Skin epidermis (tissue), 12 donors: ENCODE results near the gene ATF2.
A peak's percentile ranks its signal among the peaks of the same experiment; 100 is the strongest.

Experiments
- H3K27ac ChIP-seq, 21 experiments: fragments of 200-600 bp; sonication (generic) in 11 of 21; one replicate each; pipeline ENCODE4 v1.5.0; 2020; ENCODE audit warnings: mild to moderate bottlenecking in 3 of 21, inconsistent platforms in 2 of 21, moderate library complexity in 2 of 21
- H3K4me3 ChIP-seq, 7 experiments: fragments of 200-600 bp; sonication (generic) in 2 of 7; one replicate each; pipeline ENCODE4 v1.5.0; 2020; ENCODE audit warnings: inconsistent platforms in 2 of 7, mild to moderate bottlenecking in 2 of 7, moderate library complexity in 1 of 7

Gene ATF2, protein sequence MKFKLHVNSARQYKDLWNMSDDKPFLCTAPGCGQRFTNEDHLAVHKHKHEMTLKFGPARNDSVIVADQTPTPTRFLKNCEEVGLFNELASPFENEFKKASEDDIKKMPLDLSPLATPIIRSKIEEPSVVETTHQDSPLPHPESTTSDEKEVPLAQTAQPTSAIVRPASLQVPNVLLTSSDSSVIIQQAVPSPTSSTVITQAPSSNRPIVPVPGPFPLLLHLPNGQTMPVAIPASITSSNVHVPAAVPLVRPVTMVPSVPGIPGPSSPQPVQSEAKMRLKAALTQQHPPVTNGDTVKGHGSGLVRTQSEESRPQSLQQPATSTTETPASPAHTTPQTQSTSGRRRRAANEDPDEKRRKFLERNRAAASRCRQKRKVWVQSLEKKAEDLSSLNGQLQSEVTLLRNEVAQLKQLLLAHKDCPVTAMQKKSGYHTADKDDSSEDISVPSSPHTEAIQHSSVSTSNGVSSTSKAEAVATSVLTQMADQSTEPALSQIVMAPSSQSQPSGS

DNA sequence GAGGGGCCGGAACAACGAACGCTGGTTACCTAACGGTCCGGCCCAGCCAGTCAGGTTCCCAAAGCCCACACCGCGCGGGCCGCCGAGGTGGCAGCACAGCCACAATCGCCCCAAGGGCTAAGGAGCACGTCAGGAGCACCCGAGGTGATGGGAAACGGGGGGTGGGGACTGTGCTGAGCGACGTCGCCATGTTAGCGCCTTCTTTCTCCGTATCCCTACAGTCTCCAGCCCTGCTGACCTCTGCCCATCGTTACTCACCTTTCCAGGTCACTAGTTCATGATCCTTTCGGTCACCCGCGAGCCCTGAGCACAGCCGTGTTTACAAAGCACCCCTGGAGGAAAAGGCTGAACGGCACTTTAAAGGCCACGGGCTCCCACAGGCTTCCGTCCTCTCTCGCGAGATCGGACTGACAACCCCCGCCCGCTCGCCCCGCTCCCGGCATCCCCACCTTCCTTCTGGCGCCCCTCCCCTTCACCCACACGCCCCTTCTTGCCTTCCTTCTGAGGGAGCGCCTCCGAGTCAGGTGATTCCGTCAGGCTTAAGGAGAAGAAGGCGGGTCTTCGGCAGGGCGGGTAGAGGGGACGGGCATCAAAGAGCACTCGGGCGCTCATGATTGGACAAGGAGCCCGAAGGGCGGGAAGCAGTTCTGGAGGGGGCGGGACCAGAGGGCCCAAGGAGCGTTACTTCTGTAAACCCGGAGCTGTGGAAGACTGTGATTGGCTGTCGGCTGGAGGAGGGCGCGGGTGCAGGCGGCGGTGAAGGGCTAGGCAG lies at the start of gene ATF2:
Gene ATF2, minus strand, starts transcription at position 412 of the 772 bp plus-strand sequence. CDS start 31,760 bp downstream, outside the sequence.
- peak within 1 kb of the TSS; percentile 58 to 100 (median 93) for H3K4me3 ChIP-seq
- H3K27ac ChIP-seq, result peak within 1 kb of the TSS; percentile 83 to 98 (median 95)

DNA sequence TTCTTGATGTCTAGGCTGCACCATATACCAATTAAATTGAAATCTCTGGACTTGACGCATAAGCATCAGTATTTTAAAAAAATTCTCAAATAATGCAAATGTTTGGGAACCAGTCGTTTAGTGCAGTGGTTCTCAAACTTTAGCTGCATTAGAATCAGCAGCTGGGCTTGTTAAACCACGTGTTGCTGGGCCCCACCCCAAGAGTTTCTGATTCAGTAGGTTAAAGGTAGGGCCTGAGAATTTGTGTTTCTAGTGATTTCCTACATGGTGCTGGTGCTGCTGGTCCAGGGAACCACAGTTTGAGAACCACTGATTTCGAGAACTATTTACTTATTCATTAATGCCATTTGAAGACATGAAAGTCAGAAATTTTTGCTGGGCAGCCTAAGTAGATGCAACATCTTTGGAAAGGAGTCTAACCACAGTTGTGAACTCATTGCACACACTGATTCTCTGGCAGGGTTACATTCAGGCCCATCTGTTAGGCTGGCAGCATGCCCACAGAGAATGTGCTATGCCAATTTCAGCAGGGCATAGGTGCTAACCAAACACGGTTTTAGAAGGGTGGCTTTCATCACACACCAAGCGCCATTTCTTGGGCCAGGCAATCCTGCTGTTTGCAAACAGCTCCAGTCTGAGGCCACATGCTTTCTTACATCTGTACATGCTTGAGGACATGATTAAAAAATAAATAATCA lies 39.9 kb upstream of the ATF2 start:
- Histone ChIP-seq H3K27ac (no peak overlapping the region), H3K4me3 (no peak overlapping the region)

DNA sequence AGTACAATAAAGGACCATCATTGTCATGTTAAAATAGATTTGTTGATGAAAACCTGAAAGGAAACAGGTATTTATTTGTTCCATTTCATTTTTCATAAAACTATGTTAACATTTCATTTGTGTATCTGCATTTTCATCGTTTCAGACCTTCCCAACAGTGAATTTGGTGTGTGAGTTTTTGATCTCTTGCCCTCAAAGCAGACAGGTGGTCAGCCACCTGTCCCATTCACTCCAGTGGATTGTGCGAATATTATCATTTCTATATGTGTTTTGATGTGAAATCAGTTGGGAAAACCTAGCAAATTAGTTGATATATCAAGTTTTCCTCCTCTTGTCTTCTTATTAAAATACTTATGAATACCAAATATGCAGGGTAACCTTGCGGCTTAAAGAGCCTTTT lies 38.9 kb upstream of the ATF2 start:
- H3K27ac ChIP-seq, result no peak overlapping the region
- no peak overlapping the region for H3K4me3 ChIP-seq

DNA sequence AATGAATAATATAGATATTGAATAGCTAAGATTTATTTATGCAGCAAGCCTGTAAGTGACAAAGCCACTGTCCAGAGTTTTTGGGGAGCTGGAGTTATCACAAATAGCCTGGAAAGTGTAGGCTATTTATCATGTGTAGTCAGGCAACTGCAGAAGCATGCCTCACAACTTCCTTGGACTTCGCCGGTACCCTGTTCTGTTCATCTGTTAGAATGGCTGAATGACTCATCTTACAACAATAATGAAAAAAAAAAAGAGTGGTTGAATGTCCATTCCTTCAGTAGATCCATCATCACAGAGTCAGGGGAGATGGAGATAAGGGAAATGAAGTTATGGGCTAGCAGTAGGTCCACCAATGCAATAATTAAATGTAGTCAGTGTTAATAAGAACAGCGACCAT lies 37.5 kb upstream of the ATF2 start:
- Histone ChIP-seq H3K4me3 (no peak overlapping the region), H3K27ac (no peak overlapping the region)

DNA sequence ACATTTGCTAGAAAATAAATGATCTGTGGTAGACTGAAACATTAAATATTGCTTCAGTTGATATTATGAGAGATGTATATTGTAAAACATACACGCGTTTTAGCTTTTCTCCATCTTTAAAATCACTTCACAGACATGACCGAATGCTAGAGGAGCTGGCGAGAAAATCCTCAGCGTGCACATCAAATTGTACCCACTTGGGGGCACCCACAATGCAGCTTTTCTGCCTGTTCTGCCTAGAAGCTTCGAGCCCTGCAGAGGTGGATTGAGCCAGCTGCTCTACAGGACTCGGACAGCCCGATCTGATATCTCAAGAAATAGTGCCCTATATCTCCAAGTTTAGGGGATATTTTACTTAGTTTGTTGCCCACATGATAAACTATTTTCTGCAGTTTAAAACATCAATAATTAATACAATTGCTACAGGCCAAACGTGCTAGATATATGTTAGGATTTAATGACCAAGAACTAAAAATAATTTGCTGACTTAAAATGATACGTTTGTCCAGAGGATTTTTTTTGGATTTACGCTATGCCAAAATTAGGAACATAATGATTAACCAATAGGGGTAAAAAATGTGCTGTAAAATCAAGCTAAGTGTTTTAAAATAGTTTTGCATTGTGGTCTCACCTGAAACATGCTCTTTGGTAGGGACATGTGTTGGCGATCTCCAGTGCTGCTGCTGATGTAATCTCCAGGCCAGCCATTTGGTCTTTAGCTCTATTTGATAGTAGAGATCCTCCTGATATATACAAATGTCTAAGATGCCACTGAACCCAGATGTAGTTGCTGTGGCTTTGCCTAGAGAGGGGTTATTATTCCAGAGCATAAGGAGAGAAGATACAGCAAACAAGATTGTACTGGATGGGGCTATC lies 35.9 kb upstream of the ATF2 start:
- Histone ChIP-seq H3K4me3 (no peak overlapping the region), H3K27ac (no peak overlapping the region)

DNA sequence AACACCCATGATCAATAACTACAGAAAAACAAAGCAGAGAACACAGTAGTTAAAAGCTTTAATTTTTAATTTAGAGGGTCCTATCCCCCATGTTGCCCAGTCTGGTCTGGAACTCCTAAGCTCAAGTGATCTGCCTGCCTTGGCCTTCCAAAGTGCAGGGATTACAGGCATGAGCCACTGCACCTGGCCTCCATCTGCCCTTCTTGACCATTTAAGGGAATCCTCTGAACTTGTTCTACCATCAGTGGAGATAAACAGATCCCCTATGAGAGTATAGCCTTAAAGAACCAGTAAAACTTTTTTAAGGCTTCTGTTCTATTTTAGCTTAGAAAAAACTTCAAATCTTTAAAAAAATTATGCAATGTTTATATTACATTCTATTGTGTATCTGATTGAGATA lies 27.0 kb upstream of the ATF2 start:
- Histone ChIP-seq H3K27ac (no peak overlapping the region), H3K4me3 (no peak overlapping the region)

DNA sequence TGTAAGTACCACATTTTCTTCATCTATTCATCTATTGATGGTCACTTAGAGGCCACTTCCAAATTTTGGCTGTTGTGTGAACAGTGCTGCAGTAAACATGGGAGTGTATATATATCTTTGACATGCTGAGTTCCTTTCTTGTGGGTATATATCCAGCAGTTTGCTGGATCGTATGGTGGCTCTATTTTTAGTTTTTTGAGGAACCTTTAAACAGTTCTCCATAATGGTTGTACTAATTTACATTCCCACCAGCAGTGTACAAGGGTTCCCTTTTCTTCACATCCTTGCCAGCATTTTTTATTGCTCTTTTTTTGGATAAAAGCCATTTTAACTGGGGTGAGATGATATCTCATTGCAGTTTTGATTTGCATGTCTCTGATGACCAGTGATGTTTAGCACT lies 20.8 kb upstream of the ATF2 start:
- Histone ChIP-seq H3K4me3 (no peak overlapping the region), H3K27ac (no peak overlapping the region)

DNA sequence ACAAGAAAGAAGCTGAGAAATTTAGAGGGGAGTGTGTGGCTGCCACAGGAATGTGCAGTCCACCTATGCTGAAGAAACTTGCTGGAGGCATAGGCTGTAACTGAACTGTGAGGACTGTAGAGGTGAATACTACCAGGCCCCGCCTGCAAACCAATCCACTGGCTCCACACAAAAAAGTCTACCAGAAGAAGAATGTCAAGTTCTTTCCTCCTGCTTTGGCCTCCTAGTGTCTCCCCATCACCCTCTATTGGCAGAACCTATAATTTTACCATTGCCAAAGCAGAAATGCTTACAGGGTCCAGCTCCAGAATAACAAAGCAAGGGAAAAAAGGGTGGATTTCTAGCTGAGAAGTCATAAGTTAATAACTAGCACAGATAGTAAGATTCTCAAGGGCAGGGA lies 19.4 kb upstream of the ATF2 start:
- no peak overlapping the region for H3K27ac ChIP-seq
- H3K4me3 ChIP-seq, result no peak overlapping the region

DNA sequence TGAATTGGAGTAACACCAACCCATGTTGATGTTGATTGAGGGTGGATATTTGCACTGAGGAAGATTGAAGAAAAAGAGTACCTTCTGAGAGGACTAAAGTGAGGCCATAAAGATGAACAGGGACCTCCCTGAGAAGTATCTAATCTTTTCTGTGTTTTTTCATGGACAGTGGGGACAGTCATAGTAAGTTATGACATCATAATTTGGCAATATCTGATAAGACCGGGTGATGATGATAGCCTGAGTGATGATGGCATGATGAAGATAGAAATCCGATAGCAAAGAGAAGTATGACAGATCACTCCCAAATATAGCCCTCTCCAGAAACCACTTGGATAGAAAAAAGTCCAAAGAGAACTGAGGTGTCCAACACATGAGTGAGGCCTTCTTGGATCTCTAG lies 15.7 kb upstream of the ATF2 start:
- H3K4me3 ChIP-seq, result no peak overlapping the region
- H3K27ac ChIP-seq, result no peak overlapping the region

DNA sequence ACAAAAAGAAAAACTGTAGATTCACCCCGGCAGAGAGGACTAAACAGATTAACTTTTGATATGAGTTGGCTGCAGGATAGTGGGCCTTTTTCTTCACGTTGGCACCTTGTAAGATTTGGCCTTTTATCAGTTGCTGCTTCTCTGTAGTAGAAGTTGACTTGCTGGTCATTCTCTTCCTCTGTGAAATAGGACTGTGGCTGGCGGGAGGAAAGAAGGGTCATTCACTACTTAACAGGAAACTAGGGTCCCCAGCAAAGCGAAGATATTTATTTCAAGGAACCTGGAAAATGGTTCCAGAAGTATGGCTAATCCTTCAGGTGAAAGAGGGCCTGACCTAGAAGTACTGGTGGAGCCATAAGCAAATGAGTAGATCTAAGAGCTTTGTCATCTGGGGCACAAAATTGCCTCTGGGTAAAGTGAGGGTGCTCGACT lies 13.9 kb upstream of the ATF2 start:
- H3K27ac ChIP-seq, result peak overlapping the region in 20 of 21 experiments; percentile 69 to 97 (median 90)

DNA sequence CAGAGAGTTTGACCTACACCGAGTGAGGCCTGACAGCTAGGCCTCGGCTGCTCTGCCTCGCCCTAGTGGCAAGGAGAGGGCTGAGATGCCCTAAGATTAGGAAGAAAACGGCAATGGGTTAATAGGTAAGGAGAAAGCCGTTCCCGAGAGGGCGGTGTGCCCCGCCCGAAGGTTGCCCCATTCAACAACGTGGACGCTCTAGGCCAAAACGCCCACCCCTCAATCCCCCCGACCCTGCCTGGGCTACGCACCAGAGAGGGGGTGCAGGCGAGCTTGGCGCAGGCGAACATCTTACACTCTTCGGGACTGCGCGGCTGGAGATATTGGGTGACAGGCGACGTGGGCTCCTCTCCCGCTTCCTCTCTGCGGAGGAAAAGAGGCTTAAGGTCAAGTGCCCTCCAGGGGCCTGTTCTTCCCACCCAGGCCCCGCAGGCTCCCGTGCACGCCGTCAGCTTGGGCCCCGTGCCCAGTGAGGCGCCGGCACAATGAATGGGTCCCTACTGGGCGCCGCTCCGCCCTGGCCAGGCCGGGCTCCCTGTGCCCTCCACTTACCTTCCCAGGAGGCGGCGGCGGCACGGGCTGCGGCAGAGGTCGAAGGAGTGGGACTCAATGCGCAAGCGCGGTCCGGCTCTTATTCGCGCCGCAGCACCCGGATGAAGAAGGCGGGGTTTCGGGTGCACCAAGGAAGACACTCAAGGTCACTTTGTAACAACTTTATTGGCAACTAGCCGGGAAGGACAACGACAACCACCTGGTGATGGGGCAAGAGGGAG lies 13.3 kb upstream of the ATF2 start, which contains the start of gene ATP5MC3:
Gene ATP5MC3, minus strand, starts transcription at position 607 of the 773 bp plus-strand sequence. Its CDS starts 317 bp downstream, at position 290.
- Histone ChIP-seq H3K27ac (peak within 1 kb of the TSS; percentile 66 to 97 (median 90)), H3K4me3 (peak within 1 kb of the TSS; percentile 62 to 88 (median 74))

More for the DNA sequence above, 13.9 kb upstream of the ATF2 start:
- peak overlapping the region; percentile 62 to 88 (median 74) for H3K4me3 ChIP-seq

DNA sequence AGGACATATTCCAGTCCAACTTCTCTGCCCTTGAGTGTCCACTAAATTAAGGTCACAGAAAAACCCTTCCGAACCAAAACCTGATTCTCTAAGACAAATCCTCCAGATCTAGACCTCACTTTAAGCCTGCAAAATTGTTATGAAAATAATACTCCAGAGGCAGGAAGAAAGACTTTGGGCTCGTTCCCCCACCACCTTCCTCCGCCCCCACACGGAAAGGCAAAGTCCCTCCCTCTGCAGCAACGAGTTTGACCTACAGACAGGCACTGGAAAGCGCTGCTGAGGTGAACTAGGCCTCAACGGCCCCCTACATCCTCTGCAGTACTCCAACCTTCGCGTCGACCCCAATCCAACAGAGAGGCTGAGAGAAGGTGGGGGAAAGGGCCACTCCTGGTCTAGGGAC lies 12.7 kb upstream of the ATF2 start:
- H3K27ac ChIP-seq, result peak overlapping the region; percentile 66 to 97 (median 90)

DNA sequence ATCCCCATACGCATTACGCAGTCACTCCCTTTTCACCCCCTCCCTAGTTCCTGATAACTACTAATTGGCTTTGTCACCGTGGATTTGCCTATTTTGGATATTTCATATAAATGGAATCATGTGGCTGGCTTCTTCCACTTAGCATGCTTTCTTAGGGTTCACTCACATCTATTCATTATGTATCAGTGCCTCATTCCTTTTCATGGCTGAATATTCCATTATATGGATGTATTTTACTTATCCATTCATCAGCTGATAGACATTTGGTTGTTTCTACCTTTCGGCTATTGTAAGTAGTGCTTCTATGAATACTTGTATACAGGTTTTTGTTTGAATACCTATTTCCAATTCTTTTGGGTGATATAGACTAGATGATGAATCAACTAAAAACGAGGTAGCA lies 8.6 kb upstream of the ATF2 start:
- Histone ChIP-seq H3K27ac (no peak overlapping the region), H3K4me3 (no peak overlapping the region)

More for the DNA sequence above, 12.7 kb upstream of the ATF2 start:
- H3K4me3 ChIP-seq, result peak overlapping the region; percentile 62 to 88 (median 74)

DNA sequence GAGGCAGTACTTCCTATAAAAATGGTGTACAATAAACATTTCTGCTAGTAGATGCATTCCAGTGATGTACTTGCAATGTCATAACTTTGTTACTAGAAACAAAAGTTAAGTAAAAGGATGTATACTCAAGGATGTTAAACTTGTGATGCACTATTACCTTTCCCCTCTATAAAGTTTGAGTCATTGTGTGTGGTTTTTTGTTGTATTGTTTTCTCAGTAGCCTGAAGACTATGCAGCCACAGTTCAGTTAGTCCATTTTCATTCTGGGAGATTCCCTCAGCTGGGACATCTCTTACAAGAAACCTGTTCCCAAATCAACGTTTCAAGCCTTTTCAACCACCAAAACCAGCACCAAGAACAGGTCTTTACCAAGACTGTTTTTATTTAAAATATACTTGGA lies 7.9 kb upstream of the ATF2 start:
- H3K4me3 ChIP-seq, result no peak overlapping the region
- H3K27ac ChIP-seq, result no peak overlapping the region

DNA sequence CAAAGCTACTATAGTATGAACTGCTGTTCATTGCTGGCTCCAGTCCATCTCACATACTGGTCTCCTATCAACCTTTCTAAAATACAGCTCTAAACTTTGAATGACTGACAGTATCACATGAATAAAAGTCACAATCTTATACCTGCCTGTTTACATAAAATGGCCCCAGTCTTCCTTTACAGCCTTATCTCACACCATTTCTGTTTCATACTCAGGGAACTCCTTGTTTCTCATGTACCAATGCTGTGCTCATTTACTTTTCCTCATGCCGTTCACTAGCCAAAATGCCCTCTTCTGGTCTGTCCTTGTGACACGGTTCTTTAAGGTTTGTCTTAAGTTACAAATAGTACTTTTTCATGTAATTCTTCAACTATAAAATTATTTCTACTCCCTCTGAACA lies 7.3 kb upstream of the ATF2 start:
- Histone ChIP-seq H3K27ac (no peak overlapping the region), H3K4me3 (no peak overlapping the region)

DNA sequence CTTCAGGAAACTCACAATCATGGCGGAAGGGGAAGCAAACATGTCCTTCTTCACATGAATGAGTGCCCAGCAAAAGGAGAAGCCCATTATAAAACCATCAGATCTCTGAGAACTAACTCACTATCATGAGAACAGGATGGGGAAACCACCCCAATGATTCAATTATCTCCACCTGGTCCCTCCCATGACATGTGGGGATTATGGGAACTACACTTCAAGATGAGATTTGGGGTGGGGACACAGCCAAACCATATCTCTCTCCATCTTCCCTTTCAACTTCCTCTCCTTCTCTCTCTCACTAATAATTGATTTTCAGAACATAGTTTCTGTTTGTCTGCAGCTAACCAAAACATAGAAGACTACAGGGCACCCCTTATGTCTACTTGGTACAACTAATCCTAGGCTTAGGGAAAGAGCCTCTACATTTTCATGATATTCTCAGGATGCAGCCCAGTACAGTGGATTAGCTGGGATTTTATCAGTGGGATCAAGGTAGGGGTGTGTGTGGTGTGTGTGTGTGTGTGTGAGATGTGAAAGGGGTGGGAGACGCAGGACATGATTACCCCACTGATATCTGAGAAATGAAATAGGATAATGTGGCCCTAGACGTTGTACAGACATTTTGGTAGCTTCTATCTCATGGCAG lies 2.8 kb upstream of the ATF2 start:
- Histone ChIP-seq H3K4me3 (no peak overlapping the region), H3K27ac (no peak overlapping the region)

DNA sequence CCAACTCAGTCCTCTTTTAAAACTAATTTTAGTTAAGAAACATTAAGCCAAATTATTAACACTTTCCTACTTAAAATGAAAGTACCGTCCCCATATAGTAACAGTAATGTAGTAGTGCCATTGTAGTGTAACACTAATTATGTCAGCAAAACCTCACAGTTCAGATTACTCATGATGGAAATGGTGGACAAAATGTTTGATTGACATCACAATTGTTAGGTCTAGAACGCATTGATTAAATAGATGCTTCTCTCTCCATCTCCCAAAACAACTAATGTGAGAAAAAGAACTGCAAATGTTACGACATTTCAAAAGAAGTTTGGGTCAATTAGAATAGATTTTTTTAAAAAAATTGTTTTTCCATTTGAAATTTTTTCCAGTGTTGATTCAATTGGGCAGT lies 1.2 kb upstream of the ATF2 start:
- Histone ChIP-seq H3K4me3 (peak overlapping the region in 3 of 7 experiments; percentile 58 to 96 (median 68)), H3K27ac (peak overlapping the region in 11 of 21 experiments; percentile 83 to 98 (median 93))

DNA sequence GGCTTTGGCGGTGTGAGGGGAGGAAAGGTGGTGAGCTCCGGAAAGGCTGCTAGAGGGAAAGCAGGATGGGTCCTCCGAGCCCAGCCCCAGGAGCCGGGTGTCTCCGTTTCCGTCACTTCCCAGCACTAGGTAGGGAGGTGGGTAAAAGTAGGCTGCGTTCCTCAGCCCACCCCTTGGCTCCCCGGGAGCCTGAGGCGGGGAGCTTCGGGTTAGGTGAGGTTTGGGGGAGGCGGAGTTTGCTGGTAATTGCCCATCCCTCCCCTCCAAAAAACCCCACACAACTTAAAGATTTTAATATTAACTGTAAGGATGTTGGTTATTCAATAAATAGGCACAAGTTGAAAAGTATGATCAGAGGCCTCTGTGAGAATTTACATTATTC lies 552 bp upstream of the ATF2 start:
- H3K27ac ChIP-seq, result peak overlapping the region in 19 of 21 experiments; percentile 55 to 98 (median 90)
- H3K4me3 ChIP-seq, result peak overlapping the region; percentile 58 to 100 (median 93)
